Muscle of leg (tissue), 11 donors: Measurements from ENCODE around the gene THRB. TPM values are rescaled to one million over a fixed set of nuclear protein-coding genes. Genes with fewer than 3 reads are reported as not detected.

Experiments used
- DNase-seq: peaks from one replicate; pipeline ENCODE4 v3.0.0; 2013
- H3K27ac ChIP-seq: one replicate; pipeline ENCODE4 v1.5.1; 2013; ENCODE audit warnings: mild to moderate bottlenecking, low read length, control low read depth
- H3K27me3 ChIP-seq: one replicate; pipeline ENCODE4 v1.6.1; 2013; ENCODE audit warnings: low read length; ENCODE audit not compliant: control insufficient read depth, insufficient read depth
- H3K36me3 ChIP-seq: one replicate; pipeline ENCODE4 v1.6.1; 2013; ENCODE audit warnings: low read length; ENCODE audit not compliant: control insufficient read depth, insufficient read depth
- H3K4me1 ChIP-seq: one replicate; pipeline ENCODE4 v1.6.1; 2013; ENCODE audit warnings: low read length; ENCODE audit not compliant: control insufficient read depth, insufficient read depth
- H3K4me3 ChIP-seq: one replicate; pipeline ENCODE4 v1.5.1; 2013; ENCODE audit warnings: low read length, control low read depth
- H3K9me3 ChIP-seq: replicated peaks from 2 replicates; pipeline ENCODE4 v1.6.1; 2013; ENCODE audit warnings: low read depth, low read length; ENCODE audit not compliant: control insufficient read depth
- WGBS: methylation state at CpG from one replicate; pipeline ENCODE4 v1.1.5; 2013; ENCODE audit warnings: missing lambda C conversion rate; ENCODE audit not compliant: insufficient coverage; 5-methylcytosine and 5-hydroxymethylcytosine counted together
- polyA plus RNA-seq, 8 donors: library from polyadenylated mRNA; unstranded; fragments of 120-200 nt; gene quantifications; one replicate each; pipeline versions ENCODE4 v1.2.1 to v1.2.3, GENCODE V29; 2013; ENCODE audit warnings: inconsistent platforms in 1 of 8, low replicate concordance in 1 of 8; ENCODE audit not compliant: insufficient read length in 8 of 8, insufficient read depth in 1 of 8
- total RNA-seq: library from RNA; stranded (reverse); fragments of 120-200 nt; gene quantifications from one replicate; pipeline ENCODE4 v1.2.4, GENCODE V29; 2013

THRB gene
- total and polyA plus RNA-seq, 9 donors, result 0.33 to 3.1 (median 1.7) TPM

GRCh38 chr3:24386458-24386857 lies 108.2 kb downstream of the THRB start:
- WGBS, result 89% methylated on average over 1 of the region's 3 CpGs
- H3K27me3 ChIP-seq, result no peaks in the 10 kb centered on the region
- no peaks in the 10 kb centered on the region for H3K9me3 ChIP-seq
- H3K36me3 ChIP-seq, result no peaks in the 10 kb centered on the region
- H3K4me3 ChIP-seq, result no peak overlapping the region
- DNase-seq, result no peak
- peaks cover 10% of the 10 kb centered on the region for H3K4me1 ChIP-seq
- H3K27ac ChIP-seq, result no peak overlapping the region

GRCh38 chr3:24385012-24385615 lies 109.5 kb downstream of the THRB start:
- WGBS, result no CpG with 5 or more reads among the region's 2 CpGs
- Histone ChIP-seq H3K4me1 (peaks cover 7% of the 10 kb centered on the region), H3K27me3 (no peaks in the 10 kb centered on the region), H3K9me3 (no peaks in the 10 kb centered on the region), H3K4me3 (no peak overlapping the region), H3K27ac (no peak overlapping the region), H3K36me3 (no peaks in the 10 kb centered on the region)
- DNase-seq, result peak; percentile 81

- Histone ChIP-seq H3K9me3 (no peaks in the 10 kb centered on the region), H3K27ac (no peak overlapping the region), H3K4me3 (no peak overlapping the region), H3K36me3 (no peaks in the 10 kb centered on the region), H3K4me1 (peaks cover 3% of the 10 kb centered on the region), H3K27me3 (no peaks in the 10 kb centered on the region)
- no peak for DNase-seq
- 94% methylated on average over 1 of the region's 2 CpGs for WGBS
Observed at GRCh38 chr3:24382647-24383046, 112.0 kb downstream of the THRB start.

- Histone ChIP-seq H3K9me3 (no peaks in the 10 kb centered on the region), H3K36me3 (no peaks in the 10 kb centered on the region), H3K4me1 (no peaks in the 10 kb centered on the region), H3K27ac (no peak overlapping the region), H3K27me3 (no peaks in the 10 kb centered on the region), H3K4me3 (no peak overlapping the region)
- no peak for DNase-seq
Observed at GRCh38 chr3:24379936-24380335, 114.7 kb downstream of the THRB start.

- Histone ChIP-seq H3K4me3 (no peak overlapping the region), H3K4me1 (no peaks in the 10 kb centered on the region), H3K27me3 (no peaks in the 10 kb centered on the region), H3K9me3 (no peaks in the 10 kb centered on the region), H3K36me3 (no peaks in the 10 kb centered on the region), H3K27ac (no peak overlapping the region)
- no CpG with 5 or more reads among the region's 3 CpGs for WGBS
- no peak for DNase-seq
Observed at GRCh38 chr3:24378313-24378712, 116.3 kb downstream of the THRB start.

- Histone ChIP-seq H3K9me3 (no peaks in the 10 kb centered on the region), H3K4me1 (no peaks in the 10 kb centered on the region), H3K27ac (no peak overlapping the region)
Observed at GRCh38 chr3:24377218-24377993, 117.2 kb downstream of the THRB start.

GRCh38 chr3:24375947-24376384 lies 118.7 kb downstream of the THRB start:
- Histone ChIP-seq H3K27ac (no peak overlapping the region), H3K9me3 (no peaks in the 10 kb centered on the region), H3K27me3 (no peaks in the 10 kb centered on the region), H3K4me1 (no peaks in the 10 kb centered on the region), H3K36me3 (no peaks in the 10 kb centered on the region), H3K4me3 (no peak overlapping the region)
- DNase-seq, result peak; percentile 65
- 100% methylated on average over 1 of the region's 3 CpGs for WGBS

More at GRCh38 chr3:24377218-24377993, 117.2 kb downstream of the THRB start:
- Histone ChIP-seq H3K27me3 (no peaks in the 10 kb centered on the region), H3K4me3 (no peak overlapping the region), H3K36me3 (no peaks in the 10 kb centered on the region)
- no peak for DNase-seq

- Histone ChIP-seq H3K4me1 (no peaks in the 10 kb centered on the region), H3K27ac (no peak overlapping the region), H3K36me3 (no peaks in the 10 kb centered on the region), H3K4me3 (no peak overlapping the region), H3K27me3 (no peaks in the 10 kb centered on the region), H3K9me3 (no peaks in the 10 kb centered on the region)
- no CpG with 5 or more reads among the region's 1 CpG for WGBS
- peak; percentile 39 for DNase-seq
Observed at GRCh38 chr3:24374801-24375200, 119.8 kb downstream of the THRB start.

- no peaks in the 10 kb centered on the region for H3K4me1 ChIP-seq
- no peak overlapping the region for H3K4me3 ChIP-seq
- H3K9me3 ChIP-seq, result no peaks in the 10 kb centered on the region
- H3K27ac ChIP-seq, result no peak overlapping the region
- H3K36me3 ChIP-seq, result no peaks in the 10 kb centered on the region
- no peak for DNase-seq
- whole genome bisulfite sequencing, result 72% methylated on average over 4 of the region's 9 CpGs
- no peaks in the 10 kb centered on the region for H3K27me3 ChIP-seq
Observed at GRCh38 chr3:24373198-24373959, 121.3 kb downstream of the THRB start.

GRCh38 chr3:24372559-24373197 lies 122.0 kb downstream of the THRB start:
- no peaks in the 10 kb centered on the region for H3K27me3 ChIP-seq
- H3K27ac ChIP-seq, result no peak overlapping the region
- no peak overlapping the region for H3K4me3 ChIP-seq
- WGBS, result 100% methylated on average over 1 of the region's 3 CpGs
- no peaks in the 10 kb centered on the region for H3K36me3 ChIP-seq
- no peak for DNase-seq
- H3K4me1 ChIP-seq, result no peaks in the 10 kb centered on the region
- no peaks in the 10 kb centered on the region for H3K9me3 ChIP-seq
